GM23248 (cell line): ENCODE data around the gene FZD7. TPM values are rescaled to one million over a fixed set of nuclear protein-coding genes. Genes with fewer than 3 reads are reported as not detected.
A peak's percentile ranks its signal among the peaks of the same experiment; 100 is the strongest.

ENCODE experiments used
- DNase-seq: peaks from one replicate; pipeline ENCODE4 v3.0.0-alpha.2; 2015
- H2AFZ ChIP-seq: fragments of 200-600 bp; sonication (generic); 2 replicates; pipeline ENCODE4 v1.6.1; 2016; ENCODE audit warnings: antibody characterized with exemption
- H3F3A ChIP-seq: fragments of 200-600 bp; sonication (generic); 2 replicates; pipeline ENCODE4 v1.6.1; 2016; ENCODE audit warnings: mild to moderate bottlenecking, antibody characterized with exemption, mixed run types; ENCODE audit not compliant: insufficient read depth
- H3K27ac ChIP-seq: fragments of 200-600 bp; sonication (generic); 2 replicates; pipeline ENCODE4 v1.5.1; 2016; ENCODE audit warnings: mild to moderate bottlenecking
- H3K27me3 ChIP-seq: fragments of 200-600 bp; sonication (generic); replicated peaks from 2 replicates; pipeline ENCODE4 v1.6.1; 2016; ENCODE audit warnings: mild to moderate bottlenecking; ENCODE audit not compliant: insufficient read depth
- H3K36me3 ChIP-seq: fragments of 200-600 bp; sonication (generic); 2 replicates; pipeline ENCODE4 v1.6.1; 2016; ENCODE audit warnings: low read depth, mild to moderate bottlenecking
- H3K4me1 ChIP-seq: fragments of 200-600 bp; sonication (generic); 2 replicates; pipeline ENCODE4 v1.6.1; 2016; ENCODE audit warnings: mild to moderate bottlenecking; ENCODE audit not compliant: insufficient read depth
- H3K4me2 ChIP-seq: fragments of 200-600 bp; sonication (generic); one replicate; pipeline ENCODE4 v1.6.1; 2016; ENCODE audit warnings: mild to moderate bottlenecking; ENCODE audit not compliant: unreplicated experiment
- H3K4me3 ChIP-seq: fragments of 200-600 bp; sonication (generic); 2 replicates; pipeline ENCODE4 v1.5.1; 2016; ENCODE audit warnings: mild to moderate bottlenecking
- H3K79me2 ChIP-seq: fragments of 200-600 bp; sonication (generic); 2 replicates; pipeline ENCODE4 v1.6.1; 2016; ENCODE audit warnings: mild to moderate bottlenecking; ENCODE audit not compliant: insufficient read depth
- H3K9ac ChIP-seq: fragments of 200-600 bp; sonication (generic); 2 replicates; pipeline ENCODE4 v1.6.1; 2016; ENCODE audit warnings: mild to moderate bottlenecking
- H3K9me2 ChIP-seq: fragments of 200-600 bp; sonication (generic); 2 replicates; pipeline ENCODE4 v1.6.1; 2016; ENCODE audit warnings: mixed run types, mild to moderate bottlenecking, moderate library complexity; ENCODE audit not compliant: insufficient read depth
- H3K9me3 ChIP-seq: fragments of 200-600 bp; sonication (generic); one replicate; pipeline ENCODE4 v1.6.1; 2017; ENCODE audit warnings: low read depth
- H4K20me1 ChIP-seq: fragments of 200-600 bp; sonication (generic); 2 replicates; pipeline ENCODE4 v1.6.0; 2016; ENCODE audit not compliant: insufficient read depth
- EZH2 ChIP-seq: fragments of 200-600 bp; sonication (generic); IDR thresholded peaks from 2 replicates; pipeline ENCODE4 v1.6.1; 2018; ENCODE audit warnings: antibody characterized with exemption, mild to moderate bottlenecking; ENCODE audit not compliant: insufficient read depth, poor library complexity, severe bottlenecking
- EZH2phosphoT487 ChIP-seq: fragments of 200-600 bp; sonication (generic); IDR thresholded peaks from 2 replicates; pipeline ENCODE4 v1.6.1; 2018; ENCODE audit warnings: antibody characterized with exemption, moderate library complexity, mild to moderate bottlenecking, low read depth; ENCODE audit not compliant: insufficient read depth
- WGBS, 2 experiments: methylation state at CpG; one replicate each; pipeline ENCODE4 v1.1.6; 2015 to 2017; ENCODE audit warnings: low lambda C conversion rate in 2 of 2, low coverage in 1 of 2; ENCODE audit errors: missing lambda C conversion rate in 2 of 2; 5-methylcytosine and 5-hydroxymethylcytosine counted together
- in situ Hi-C: fragments of 300-500 bp; cut with MboI; formaldehyde crosslinking; loops from 2 replicates; pipeline ENCODE4 v1.15.0; 2020
- polyA plus RNA-seq: library from polyadenylated mRNA; unstranded; fragments of >200 nt; fragmentation: Nextera tagmentation; extraction: Ambion mirVana; gene quantifications from 2 replicates; pipeline ENCODE4 v1.2.1, GENCODE V29; 2016
- total RNA-seq: library from RNA; depleted of rRNA; stranded (reverse); fragments of >200 nt; shearing (Covaris generic); gene quantifications from 2 replicates; pipeline ENCODE4 v1.2.3, GENCODE V29; 2014

FZD7 gene
- total and polyA plus RNA-seq, 2 experiments from 2014 or later: 19.4 to 56.4 TPM

DNA sequence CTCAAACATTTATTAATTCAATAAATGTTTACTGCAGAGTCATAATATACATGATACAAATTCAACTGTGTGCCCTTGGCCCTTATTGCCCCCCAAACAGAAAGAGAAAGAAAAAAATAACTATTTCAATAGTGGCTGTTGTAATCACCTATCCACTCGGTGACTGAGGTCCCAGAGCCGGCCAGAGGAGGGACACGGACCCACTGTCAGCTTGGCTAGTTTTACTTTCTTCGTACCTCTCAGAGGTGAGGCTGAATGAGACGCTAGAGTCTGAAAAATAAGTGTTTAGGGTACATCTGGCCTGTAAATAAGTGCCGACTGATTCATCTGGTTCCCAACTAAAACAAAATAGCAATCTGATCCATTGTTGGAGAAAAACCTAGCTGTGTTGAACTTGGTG, 31.3 kb upstream of the FZD7 start:
- Histone ChIP-seq H3K9me3 (no peaks in the 10 kb centered on the region), H3K9me2 (no peaks in the 10 kb centered on the region), H3K27me3 (no peaks in the 10 kb centered on the region; the same call in 1 of the 2 replicates), H3K4me3 (no peak overlapping the region), H3K79me2 (no peaks in the 10 kb centered on the region), H3K4me2 (no peak overlapping the region), H3K4me1 (no peaks in the 10 kb centered on the region), H3K36me3 (no peaks in the 10 kb centered on the region), H4K20me1 (no peaks in the 10 kb centered on the region), H3K9ac (no peak overlapping the region), H3K27ac (no peak overlapping the region), H2AFZ (no peak overlapping the region), H3F3A (no peaks in the 10 kb centered on the region)
- in situ Hi-C loops: no loop called here
- 87 to 89% methylated on average over 6 of the region's 6 CpGs for WGBS, 2 experiments
- no peak for DNase-seq
- TF ChIP-seq EZH2: no peak
- no peak for TF ChIP-seq EZH2phosphoT487

DNA sequence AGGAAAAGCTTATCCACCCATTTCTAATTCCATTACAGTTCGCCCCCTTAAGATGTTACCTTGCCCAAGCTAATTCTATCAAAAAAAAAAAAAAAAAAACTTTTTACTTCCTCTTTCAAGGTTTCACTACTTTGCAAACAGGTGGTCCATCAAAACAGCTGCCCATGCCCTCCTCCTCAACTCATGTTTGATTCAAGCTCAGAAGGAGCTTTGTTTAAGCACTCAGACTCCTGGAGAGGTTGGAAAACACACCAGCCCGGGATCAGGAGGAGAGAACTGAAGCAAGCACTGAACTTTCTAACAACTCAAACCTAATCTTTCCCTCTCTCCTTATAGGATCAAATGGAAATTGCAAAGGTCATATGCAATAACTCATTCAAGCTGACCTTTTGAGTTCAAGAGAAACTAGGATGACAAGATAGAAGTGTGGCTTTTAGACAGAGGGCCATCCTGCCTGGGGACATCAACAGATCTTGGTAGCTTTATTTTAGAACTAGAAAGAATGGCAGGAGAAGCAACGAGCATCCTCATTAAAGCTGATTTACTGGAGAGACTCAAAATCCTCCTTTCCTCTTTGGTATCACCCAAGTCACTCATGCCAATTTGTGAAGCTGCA, 28.3 kb upstream of the FZD7 start:
- Histone ChIP-seq H4K20me1 (no peaks in the 10 kb centered on the region), H3K4me2 (no peak overlapping the region), H3K27ac (no peak overlapping the region), H3K36me3 (no peaks in the 10 kb centered on the region), H3K79me2 (no peaks in the 10 kb centered on the region), H3K4me1 (no peaks in the 10 kb centered on the region), H3K9ac (no peak overlapping the region), H3K4me3 (no peak overlapping the region), H3K27me3 (no peaks in the 10 kb centered on the region; the same call in 1 of the 2 replicates), H2AFZ (no peak overlapping the region), H3K9me2 (no peaks in the 10 kb centered on the region), H3F3A (no peaks in the 10 kb centered on the region), H3K9me3 (no peaks in the 10 kb centered on the region)
- in situ Hi-C loops: no loop called here
- no peak for DNase-seq
- WGBS, 2 experiments: 67 to 70% methylated on average over 3 of the region's 3 CpGs
- TF ChIP-seq EZH2phosphoT487: no peak
- no peak for TF ChIP-seq EZH2

DNA sequence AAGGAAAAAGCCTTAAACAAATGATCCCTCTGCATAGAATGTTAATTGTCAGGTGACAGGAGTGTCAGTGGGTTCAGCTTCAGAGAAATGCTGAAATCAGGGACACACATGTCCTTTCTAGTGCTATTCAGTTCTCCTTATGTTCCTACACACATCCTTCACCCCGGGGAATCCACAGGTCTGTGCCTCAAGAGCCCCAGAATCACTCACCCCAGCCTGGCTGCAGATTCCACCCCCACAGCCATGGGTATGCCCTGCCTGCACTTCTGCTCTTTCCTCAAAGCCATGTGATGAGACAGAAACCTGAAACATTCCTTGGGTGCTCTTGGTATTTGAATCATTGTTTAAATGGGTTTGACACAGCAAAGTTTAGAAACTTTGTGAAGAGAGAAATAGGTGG, 27.4 kb upstream of the FZD7 start:
- no peaks in the 10 kb centered on the region for H3K9me3 ChIP-seq
- no peak overlapping the region for H3K27ac ChIP-seq
- 93 to 94% methylated on average over 1 of the region's 1 CpG for WGBS, 2 experiments
- H3F3A ChIP-seq: no peaks in the 10 kb centered on the region
- peak; percentile 11 for DNase-seq
- H3K79me2 ChIP-seq: no peaks in the 10 kb centered on the region
- no peaks in the 10 kb centered on the region for H3K4me1 ChIP-seq
- no peaks in the 10 kb centered on the region for H4K20me1 ChIP-seq
- H3K9ac ChIP-seq: no peak overlapping the region
- H2AFZ ChIP-seq: no peak overlapping the region
- no peaks in the 10 kb centered on the region; the same call in 1 of the 2 replicates for H3K27me3 ChIP-seq
- no peak overlapping the region for H3K4me3 ChIP-seq
- H3K9me2 ChIP-seq: no peaks in the 10 kb centered on the region
- no peaks in the 10 kb centered on the region for H3K36me3 ChIP-seq
- H3K4me2 ChIP-seq: no peak overlapping the region
- TF ChIP-seq EZH2phosphoT487 (no peak), EZH2 (no peak)
- in situ Hi-C loops: no loop called here

DNA sequence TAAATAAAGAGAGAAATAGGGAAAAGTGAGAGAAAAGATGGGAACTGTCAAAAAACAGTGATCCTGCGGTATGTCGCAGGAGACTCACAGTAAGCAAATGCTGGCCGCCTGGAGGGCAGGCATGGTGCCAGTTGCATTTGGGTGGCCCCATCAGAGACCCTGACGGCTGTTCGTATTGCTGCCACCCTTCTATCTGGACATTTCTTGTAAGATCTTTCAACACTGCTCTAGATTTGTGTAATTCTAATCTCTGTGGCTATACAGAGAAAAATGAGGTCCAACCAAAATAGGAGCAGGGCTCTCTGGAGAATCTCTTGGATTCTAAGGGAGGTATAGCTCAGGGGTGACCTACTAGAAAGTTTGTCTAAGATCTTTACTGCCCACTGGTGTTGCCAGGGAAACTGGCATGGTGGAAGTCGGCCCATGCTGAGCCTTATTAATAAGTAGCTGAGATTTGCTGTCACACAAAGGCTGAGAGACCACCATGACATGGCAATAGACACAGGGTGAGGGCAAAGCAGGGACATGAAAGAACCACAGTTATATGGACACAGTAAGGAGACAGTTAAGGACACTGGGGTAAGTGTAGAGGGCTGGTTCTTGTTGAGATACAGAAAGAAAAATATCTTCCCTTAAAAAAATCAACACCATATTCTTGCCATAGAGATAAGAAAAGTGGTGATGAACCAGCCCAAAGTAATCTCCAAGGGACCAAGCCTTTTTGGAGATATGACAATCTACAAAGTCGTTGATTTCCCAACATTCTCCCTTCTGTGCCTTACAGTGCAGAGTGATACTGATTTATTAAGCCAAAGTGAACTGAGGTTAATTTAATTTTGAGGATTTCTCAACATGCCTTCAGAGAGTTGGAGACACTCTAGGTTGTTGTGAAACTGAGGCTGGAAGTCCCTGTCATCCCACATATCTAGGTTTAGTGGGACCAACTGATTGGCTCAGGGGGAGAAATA, 26.4 kb upstream of the FZD7 start:
- peak; percentile 12 for DNase-seq
- no peak overlapping the region for H3K27ac ChIP-seq
- WGBS, 2 experiments: 63 to 67% methylated on average over 7 of the region's 7 CpGs
- H3K36me3 ChIP-seq: no peaks in the 10 kb centered on the region
- H3K9me3 ChIP-seq: no peaks in the 10 kb centered on the region
- H4K20me1 ChIP-seq: no peaks in the 10 kb centered on the region
- no peak overlapping the region for H2AFZ ChIP-seq
- H3K79me2 ChIP-seq: no peaks in the 10 kb centered on the region
- H3K9ac ChIP-seq: no peak overlapping the region
- H3K27me3 ChIP-seq: no peaks in the 10 kb centered on the region; the same call in 1 of the 2 replicates
- no peak overlapping the region for H3K4me2 ChIP-seq
- no peak overlapping the region for H3K4me3 ChIP-seq
- in situ Hi-C loops: no loop called here
- H3K9me2 ChIP-seq: no peaks in the 10 kb centered on the region
- H3K4me1 ChIP-seq: no peaks in the 10 kb centered on the region
- H3F3A ChIP-seq: no peaks in the 10 kb centered on the region
- TF ChIP-seq EZH2phosphoT487 (no peak), EZH2 (no peak)
